ENCODE data around the gene PLEKHG4B. TPM values are rescaled to one million over a fixed set of nuclear protein-coding genes. Genes with fewer than 3 reads are reported as not detected.
A peak's percentile ranks its signal among the peaks of the same experiment; 100 is the strongest.
"Not testable (repeated sequence)": the region's sequence is repeated elsewhere in the genome, so short reads cannot be mapped to it uniquely, and the experiment has no call there.

PLEKHG4B gene
- total and polyA plus RNA-seq, 10 donors, result under 0.01 to 0.51 (median 0.20) TPM; not detected in 2

DNA sequence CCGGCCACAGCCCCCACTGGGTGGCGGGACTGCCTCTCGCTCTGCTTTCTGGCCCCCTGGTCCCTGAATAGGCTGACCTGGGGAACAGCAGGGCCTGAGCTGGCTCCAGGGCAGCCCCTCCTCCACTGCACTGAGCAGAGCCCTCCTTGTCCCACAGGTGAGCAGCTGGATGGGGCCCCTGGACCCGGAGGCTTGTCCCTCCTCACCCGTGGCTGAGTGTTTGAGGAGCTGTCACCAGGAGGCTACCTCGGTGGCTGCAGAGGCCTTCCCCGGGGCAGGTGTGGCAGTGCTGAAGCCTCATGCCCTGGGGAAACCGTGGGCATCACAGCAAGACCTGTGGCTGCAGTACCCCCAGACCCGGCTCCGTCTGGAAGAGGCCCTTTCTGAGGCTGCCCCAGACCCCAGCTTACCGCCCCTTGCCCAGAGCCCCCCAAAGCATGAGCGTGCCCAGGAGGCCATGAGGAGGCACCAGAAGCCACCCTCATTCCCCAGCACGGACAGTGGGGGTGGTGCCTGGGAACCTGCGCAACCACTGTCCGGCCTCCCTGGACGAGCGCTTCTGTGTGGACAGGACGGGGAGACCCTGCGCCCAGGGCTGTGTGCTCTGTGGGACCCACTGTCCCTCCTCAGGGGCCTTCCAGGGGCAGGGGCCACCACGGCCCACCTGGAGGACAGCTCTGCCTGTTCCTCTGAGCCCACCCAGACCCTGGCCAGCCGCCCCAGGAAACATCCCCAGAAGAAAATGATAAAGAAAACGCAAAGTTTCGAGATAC is 70.8 kb downstream of the PLEKHG4B start:
- Histone ChIP-seq H3K4me1 (no peaks in the 10 kb centered on the region), H3K27me3 (replicated peaks in 1 of 7) (peaks cover 0 to 51% (median 0%) of the 10 kb centered on the region in 7 donors), H3K27ac (no peak overlapping the region), H3K36me3 (no peaks in the 10 kb centered on the region), H3K4me3 (no peak overlapping the region), H3K9me3 (no peaks in the 10 kb centered on the region)
- peak; percentile 70 for DNase-seq
- no peak for TF ChIP-seq POLR2AphosphoS5 (IDR thresholded peaks at IDR 0.05)
- TF ChIP-seq POLR2A (IDR thresholded peaks at IDR 0.05), result no peak
- no peak for TF ChIP-seq CTCF (IDR thresholded peaks at IDR 0.05 in 8 of 11, conservative IDR thresholded peaks at IDR 0.05 in 3 of 11)
- 85 to 93% (median 87%) methylated on average over 12 to 23 of the region's 23 CpGs for WGBS, 5 donors
- intact Hi-C loops (cut with DNase I; ENCODE audit: low total_unique reads), result no loop called here

GRCh38 chr5:163338-163620 is 71.3 kb downstream of the PLEKHG4B start:
- Histone ChIP-seq H3K27me3 (replicated peaks in 1 of 7) (peaks cover 0 to 47% (median 0%) of the 10 kb centered on the region in 7 donors), H3K27ac (no peak overlapping the region), H3K9me3 (no peaks in the 10 kb centered on the region), H3K4me3 (no peak overlapping the region), H3K4me1 (no peaks in the 10 kb centered on the region), H3K36me3 (no peaks in the 10 kb centered on the region)
- peak; percentile 45 for DNase-seq
- intact Hi-C loops (cut with DNase I; ENCODE audit: low total_unique reads), result no loop called here
- no peak for TF ChIP-seq CTCF (IDR thresholded peaks at IDR 0.05 in 8 of 11, conservative IDR thresholded peaks at IDR 0.05 in 3 of 11)
- no peak for TF ChIP-seq POLR2A (IDR thresholded peaks at IDR 0.05)
- no peak for TF ChIP-seq POLR2AphosphoS5 (IDR thresholded peaks at IDR 0.05)
- WGBS, 5 donors, result 74 to 94% (median 92%) methylated on average over 6 to 7 of the region's 7 CpGs

- DNase-seq, result peak; percentile 51
- H3K4me3 ChIP-seq, result no peak overlapping the region
- peaks cover 0 to 1% (median 0%) of the 10 kb centered on the region in 6 donors for H3K4me1 ChIP-seq
- no peaks in the 10 kb centered on the region for H3K36me3 ChIP-seq
- 82 to 95% (median 89%) methylated on average over 13 of the region's 13 CpGs for WGBS, 5 donors
- TF ChIP-seq CTCF (IDR thresholded peaks at IDR 0.05 in 8 of 11, conservative IDR thresholded peaks at IDR 0.05 in 3 of 11) (no peak), POLR2AphosphoS5 (IDR thresholded peaks at IDR 0.05) (no peak), POLR2A (IDR thresholded peaks at IDR 0.05) (no peak)
- no peaks in the 10 kb centered on the region for H3K9me3 ChIP-seq
- intact Hi-C loops (cut with DNase I; ENCODE audit: low total_unique reads), result no loop called here
- peaks cover 0 to 42% (median 0%) of the 10 kb centered on the region in 7 donors for H3K27me3 ChIP-seq (replicated peaks in 1 of 7)
- no peak overlapping the region for H3K27ac ChIP-seq
These were observed 71.9 kb downstream of the PLEKHG4B start for GRCh38 chr5:163841-164240.

DNA sequence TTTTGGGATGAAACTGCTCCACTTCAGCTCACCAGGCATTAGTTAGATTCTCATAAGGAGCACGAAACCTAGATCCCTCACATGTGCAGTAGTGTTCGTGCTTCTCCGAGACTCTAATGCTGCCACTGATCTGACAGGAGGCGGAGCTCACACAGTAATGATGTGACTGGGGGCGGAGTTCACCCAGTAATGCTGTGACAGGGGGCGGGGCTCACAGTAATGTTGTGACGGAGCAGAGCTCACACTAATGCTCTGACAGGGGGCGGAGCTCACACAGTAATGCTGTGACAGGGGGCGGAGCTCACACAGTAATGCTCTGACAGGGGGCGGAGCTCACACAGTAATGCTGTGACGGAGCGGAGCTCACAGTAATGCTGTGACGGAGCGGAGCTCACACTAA is 72.3 kb downstream of the PLEKHG4B start:
- peak; percentile 21 for DNase-seq
- TF ChIP-seq POLR2A (IDR thresholded peaks at IDR 0.05) (no peak), CTCF (IDR thresholded peaks at IDR 0.05 in 8 of 11, conservative IDR thresholded peaks at IDR 0.05 in 3 of 11) (no peak)
- Histone ChIP-seq H3K9me3 (no peaks in the 10 kb centered on the region), H3K27me3 (replicated peaks in 1 of 7) (peaks cover 0 to 38% (median 0%) of the 10 kb centered on the region in 7 donors), H3K27ac (no peak overlapping the region), H3K4me1 (peaks cover 0 to 6% (median under 1%) of the 10 kb centered on the region in 6 donors), H3K4me3 (no peak overlapping the region), H3K36me3 (no peaks in the 10 kb centered on the region)
- intact Hi-C loops (cut with DNase I; ENCODE audit: low total_unique reads), result no loop called here
- 78 to 95% (median 87%) methylated on average over 11 to 14 of the region's 14 CpGs for whole genome bisulfite sequencing, 5 donors

- H3K4me1 ChIP-seq, result peaks cover 0 to 11% (median 5%) of the 10 kb centered on the region in 6 donors
- H3K4me3 ChIP-seq; H3K36me3 ChIP-seq; DNase-seq; H3K9me3 ChIP-seq; H3K27ac ChIP-seq; intact Hi-C loops (cut with DNase I; ENCODE audit: low total_unique reads): not testable (repeated sequence)
- WGBS, 5 donors, result 77 to 96% (median 93%) methylated on average over 10 to 25 of the region's 25 CpGs
- H3K27me3 ChIP-seq (replicated peaks in 1 of 7), result peaks cover 0 to 32% (median 0%) of the 10 kb centered on the region in 7 donors
These were observed 72.8 kb downstream of the PLEKHG4B start for GRCh38 chr5:164783-165182.

Data from spleen (tissue), 11 donors.